H1 (cell line): ENCODE measurements around the gene LIN28B. TPM values are rescaled to one million over a fixed set of nuclear protein-coding genes. Genes with fewer than 3 reads are reported as not detected.

Source experiments
- CTCF ChIA-PET: fragments of 300-600 bp; sonication (Branson Sonifier 250); formaldehyde crosslinking; loops from one replicate; lab custom pipeline; 2021; ENCODE audit not compliant: partially characterized antibody; lab: Charles Lee
- POLR2A ChIA-PET: fragments of 300-600 bp; sonication (Branson Sonifier 250); formaldehyde crosslinking; loops from one replicate; lab custom pipeline; 2021; ENCODE audit warnings: inconsistent platforms; ENCODE audit not compliant: partially characterized antibody; lab: Charles Lee
- DNase-seq, 2 experiments: peaks; one replicate each; pipeline versions ENCODE4 v3.0.0 to v3.0.0-alpha.2; 2010 to 2022; ENCODE audit warnings: low spot score in 2 of 2, low read depth in 1 of 2, mixed read lengths in 1 of 2
- FAIRE-seq: peaks from 2 replicates; lab custom pipeline; 2011; peaks lifted over from hg19 to GRCh38; lab: Jason Lieb, UNC
- H2AFZ ChIP-seq: 2 replicates; pipeline ENCODE4 v1.8.1; 2012; ENCODE audit warnings: low read length, inconsistent platforms
- H2AK5ac ChIP-seq: 2 replicates; pipeline ENCODE4 v1.6.1; 2013; ENCODE audit warnings: low read depth, low read length
- H2BK120ac ChIP-seq: replicated peaks from 2 replicates; pipeline ENCODE3; 2013; ENCODE audit warnings: low read depth, low read length, inconsistent platforms
- H2BK12ac ChIP-seq: 2 replicates; pipeline ENCODE4 v1.6.1; 2013; ENCODE audit warnings: low read depth, low read length
- H2BK15ac ChIP-seq: 2 replicates; pipeline ENCODE4 v1.6.1; 2013; ENCODE audit warnings: low read length
- H2BK20ac ChIP-seq: 2 replicates; pipeline ENCODE4 v1.6.1; 2013; ENCODE audit warnings: low read length
- H2BK5ac ChIP-seq: 2 replicates; pipeline ENCODE4 v1.6.1; 2013; ENCODE audit warnings: low read depth, low read length
- H3K14ac ChIP-seq: 2 replicates; pipeline ENCODE4 v1.6.1; 2013; ENCODE audit warnings: inconsistent platforms; ENCODE audit not compliant: insufficient read length
- H3K18ac ChIP-seq: 2 replicates; pipeline ENCODE4 v1.6.1; 2013; ENCODE audit warnings: low read length; ENCODE audit errors: extremely low read depth
- H3K23ac ChIP-seq: 2 replicates; pipeline ENCODE4 v1.6.1; 2013; ENCODE audit warnings: inconsistent platforms; ENCODE audit not compliant: insufficient read length
- H3K23me2 ChIP-seq: 2 replicates; pipeline ENCODE4 v1.6.1; 2013; ENCODE audit warnings: low read depth, low read length
- H3K27ac ChIP-seq: 2 replicates; pipeline ENCODE4 v1.6.1; 2011; ENCODE audit warnings: low read depth, low read length, inconsistent platforms
- H3K27me3 ChIP-seq, 4 experiments: replicated peaks in 1 of 4; 1 replicate in 1 of 4; 2 replicates in 3 of 4; pipeline versions ENCODE4 v1.6.1 to v1.8.1; 2011 to 2013; ENCODE audit warnings: low read length in 3 of 4, mild to moderate bottlenecking in 3 of 4, inconsistent platforms in 2 of 4, mixed read lengths in 2 of 4, moderate library complexity in 1 of 4; ENCODE audit not compliant: control insufficient read depth in 3 of 4, insufficient read depth in 3 of 4; ENCODE audit errors: extremely low read depth in 1 of 4
- H3K36me3 ChIP-seq, 4 experiments: 2 replicates each; pipeline versions ENCODE4 v1.6.1 to v1.8.1; 2011 to 2013; ENCODE audit warnings: mild to moderate bottlenecking in 4 of 4, low read length in 3 of 4, moderate library complexity in 2 of 4, control low read depth in 1 of 4, inconsistent platforms in 1 of 4; ENCODE audit not compliant: insufficient read depth in 4 of 4, control insufficient read depth in 2 of 4
- H3K4ac ChIP-seq: replicated peaks from 2 replicates; pipeline ENCODE3; 2013; ENCODE audit warnings: low read length, low read depth, mixed read lengths, inconsistent platforms; ENCODE audit not compliant: insufficient read length
- H3K4me1 ChIP-seq, 4 experiments: replicated peaks in 1 of 4; 1 replicate in 1 of 4; 2 replicates in 3 of 4; pipeline versions ENCODE4 v1.6.1 to v1.8.1; 2011 to 2013; ENCODE audit warnings: low read length in 3 of 4, inconsistent platforms in 2 of 4, mixed read lengths in 1 of 4; ENCODE audit not compliant: insufficient read depth in 4 of 4, control insufficient read depth in 3 of 4
- H3K4me2 ChIP-seq, 2 experiments: 2 replicates each; pipeline versions ENCODE4 v1.6.1 to v1.8.1; 2011 to 2013; ENCODE audit warnings: low read depth in 2 of 2, low read length in 2 of 2, control low read depth in 1 of 2, inconsistent platforms in 1 of 2, mild to moderate bottlenecking in 1 of 2; ENCODE audit not compliant: insufficient read depth in 1 of 2
- H3K4me3 ChIP-seq, 4 experiments: fragments of 200-600, 300-600 bp in 1 of 4; sonication (generic), shearing (Covaris generic), sonication (Bioruptor Twin) in 1 of 4; 2 replicates each; pipeline versions ENCODE4 v1.5.1 to v1.8.1; 2011 to 2016; ENCODE audit warnings: low read length in 4 of 4, low read depth in 3 of 4, control low read depth in 2 of 4, inconsistent platforms in 2 of 4, mild to moderate bottlenecking in 2 of 4, mixed read lengths in 1 of 4, moderate library complexity in 1 of 4; ENCODE audit not compliant: insufficient read depth in 2 of 4; ENCODE audit errors: extremely low read depth in 1 of 4
- H3K56ac ChIP-seq: replicated peaks from 2 replicates; pipeline ENCODE3; 2013; ENCODE audit warnings: low read depth, mild to moderate bottlenecking, mixed read lengths, low read length, inconsistent platforms; ENCODE audit not compliant: insufficient read length
- H3K79me1 ChIP-seq: 2 replicates; pipeline ENCODE4 v1.6.1; 2013; ENCODE audit warnings: low read depth, low read length, control low read depth
- H3K79me2 ChIP-seq, 2 experiments: 2 replicates each; pipeline versions ENCODE4 v1.6.1 to v1.8.1; 2012 to 2013; ENCODE audit warnings: low read length in 2 of 2, mild to moderate bottlenecking in 2 of 2, inconsistent platforms in 1 of 2; ENCODE audit not compliant: insufficient read depth in 2 of 2, control insufficient read depth in 1 of 2
- H3K9ac ChIP-seq, 4 experiments: replicated peaks in 1 of 4; 1 replicate in 1 of 4; 2 replicates in 3 of 4; pipeline versions ENCODE4 v1.6.1 to v1.8.1; 2011 to 2013; ENCODE audit warnings: low read depth in 3 of 4, low read length in 3 of 4, control low read depth in 2 of 4, mild to moderate bottlenecking in 2 of 4, moderate library complexity in 2 of 4, inconsistent platforms in 1 of 4; ENCODE audit errors: extremely low read depth in 1 of 4
- H3K9me3 ChIP-seq, 2 experiments: 2 replicates each; pipeline versions ENCODE4 v1.6.1 to v1.8.1; 2012 to 2013; ENCODE audit warnings: mild to moderate bottlenecking in 2 of 2, moderate library complexity in 2 of 2, control low read depth in 1 of 2, inconsistent platforms in 1 of 2, low read depth in 1 of 2, low read length in 1 of 2, mixed read lengths in 1 of 2; ENCODE audit not compliant: insufficient read depth in 2 of 2
- H4K20me1 ChIP-seq, 2 experiments: replicated peaks in 1 of 2; 2 replicates each; pipeline versions ENCODE3 to v1.8.1; 2011 to 2013; ENCODE audit warnings: inconsistent platforms in 2 of 2, low read length in 2 of 2, mild to moderate bottlenecking in 1 of 2; ENCODE audit not compliant: insufficient read depth in 2 of 2, control insufficient read depth in 1 of 2
- H4K5ac ChIP-seq: 2 replicates; pipeline ENCODE4 v1.6.1; 2013; ENCODE audit warnings: low read length, low read depth, mixed read lengths, inconsistent platforms; ENCODE audit not compliant: insufficient read length
- H4K8ac ChIP-seq: 2 replicates; pipeline ENCODE4 v1.8.0; 2013; ENCODE audit warnings: mild to moderate bottlenecking, moderate library complexity, low read length, inconsistent platforms; ENCODE audit not compliant: insufficient read depth; ENCODE audit errors: extremely low read depth
- H4K91ac ChIP-seq: replicated peaks from 2 replicates; pipeline ENCODE3; 2013; ENCODE audit warnings: low read length, mixed read lengths, inconsistent platforms; ENCODE audit not compliant: insufficient read length
- ASH2L ChIP-seq: fragments of 200-600, 300-600 bp; sonication (generic); IDR thresholded peaks from one replicate; pipeline ENCODE4 v1.7.1; 2017; ENCODE audit warnings: low read length
- ATF2 ChIP-seq: IDR thresholded peaks from 2 replicates; pipeline ENCODE4 v1.6.1; 2012; ENCODE audit warnings: low read length, inconsistent platforms
- CHD1 ChIP-seq: IDR thresholded peaks from 2 replicates; pipeline ENCODE4 v1.6.1; 2012; ENCODE audit warnings: low read depth, low read length, improper control_type of control experiment
- KDM5A ChIP-seq: fragments of 200-600 bp; IDR thresholded peaks from 2 replicates; pipeline ENCODE4 v1.7.1; 2012; ENCODE audit warnings: mild to moderate bottlenecking, low read length, inconsistent platforms, mixed read lengths
- PHF8 ChIP-seq: fragments of 200-600 bp; sonication (generic); conservative IDR thresholded peaks from 2 replicates; pipeline ENCODE4 v1.7.1; 2012; ENCODE audit warnings: low read depth, mild to moderate bottlenecking, inconsistent platforms, low read length, moderate library complexity
- POLR2A ChIP-seq, 2 experiments: IDR thresholded peaks; 1 replicate in 1 of 2; 2 replicates in 1 of 2; pipeline ENCODE4 v1.6.1; 2011; ENCODE audit warnings: low read depth in 2 of 2, low read length in 2 of 2, mild to moderate bottlenecking in 2 of 2; ENCODE audit errors: control extremely low read depth in 1 of 2
- POLR2AphosphoS5 ChIP-seq: IDR thresholded peaks from 2 replicates; pipeline ENCODE4 v1.6.1; 2011; ENCODE audit warnings: low read depth, low read length
- TAF7 ChIP-seq: optimal IDR thresholded peaks from 2 replicates; pipeline ENCODE3; 2011; ENCODE audit warnings: low read depth, mild to moderate bottlenecking, inconsistent platforms, low read length, moderate library complexity, borderline replicate concordance
- TBP ChIP-seq: IDR thresholded peaks from 2 replicates; pipeline ENCODE4 v1.6.1; 2011; ENCODE audit warnings: low read depth, low read length, improper control_type of control experiment
- TEAD4 ChIP-seq: IDR thresholded peaks from 2 replicates; pipeline ENCODE4 v1.6.1; 2012; ENCODE audit warnings: low read depth, low read length, inconsistent platforms, mixed read lengths
- WGBS, 2 experiments: shearing (Covaris generic) in 1 of 2; methylation state at CpG; one replicate each; pipeline versions ENCODE4 v1.1.6 to v1.1.7; 2013 to 2015; ENCODE audit warnings: low lambda C conversion rate in 2 of 2, mixed read lengths in 2 of 2, inconsistent platforms in 1 of 2, low coverage in 1 of 2, missing lambda C conversion rate in 1 of 2; ENCODE audit not compliant: insufficient replicate concordance in 2 of 2, insufficient coverage in 1 of 2, insufficient read length in 1 of 2; ENCODE audit errors: extremely low coverage in 1 of 2, missing lambda C conversion rate in 1 of 2; 5-methylcytosine and 5-hydroxymethylcytosine counted together
- polyA plus RNA-seq, 7 experiments: library from polyadenylated mRNA; depleted of rRNA in 3 of 7; stranded (reverse) in 5 of 7; unstranded in 2 of 7; fragments of >200 nt in 5 of 7; fragments of 200-250 nt in 2 of 7; gene quantifications; 1 replicate in 5 of 7; 2 replicates in 1 of 7; 4 replicates in 1 of 7; pipeline versions ENCODE4 v1.2.1 to v1.2.3, GENCODE V29; 2011 to 2013; ENCODE audit warnings: missing spikeins in 2 of 7, mixed read lengths in 2 of 7
- total RNA-seq: library from RNA; stranded (reverse); fragmentation: NEBNext Ultra II Directional; extraction: Animal tissue kit (Norgen Biotek cat#: 25700); gene quantifications from 2 replicates; pipeline ENCODE4 v1.2.1, GENCODE V29; 2021

Gene LIN28B
- total and polyA plus RNA-seq, 2 of the 8 experiments (the other 6 are each of a cell fraction or from before 2014, with no cell fraction given), result 27.4 to 94.7 TPM

- H3K9ac ChIP-seq, result peak overlapping the region; percentile 76 to 99 (median 94)
- peak; percentile 66 for TF ChIP-seq POLR2AphosphoS5
- TF ChIP-seq ASH2L, result no peak
- TF ChIP-seq PHF8, result peak; percentile 55; the same call in 1 of the 2 replicates
- no peak for TF ChIP-seq KDM5A
- peak; percentile 45 for TF ChIP-seq TBP
- TF ChIP-seq TEAD4, result no peak
- peak; percentile 29 to 59 for TF ChIP-seq POLR2A (IDR thresholded peaks at IDR 0.05; ENCODE audit: control extremely low read depth in 1 of 2, low read depth in 2 of 2, low read length in 2 of 2)
- TF ChIP-seq ATF2, result no peak
- peak; percentile 24 for TF ChIP-seq TAF7
- peak; percentile 73; the same call in 1 of the 2 replicates for TF ChIP-seq CHD1
Observed at GRCh38 chr6:104958178-104959025, 1.5 kb downstream of the LIN28B start.

More at GRCh38 chr6:104958178-104959025, 1.5 kb downstream of the LIN28B start:
- H3K23ac ChIP-seq, result no peak overlapping the region
- H4K8ac ChIP-seq, result peak overlapping the region; percentile 97; the same call in 1 of the 2 replicates
- FAIRE-seq (peak; percentile 92), DNase-seq (no peak)
- peak overlapping the region; percentile 95 for H3K56ac ChIP-seq
- peak overlapping the region; percentile 68; the same call in 1 of the 2 replicates for H2AK5ac ChIP-seq
- peak overlapping the region; percentile 51 to 92 (median 84) for H3K4me3 ChIP-seq
- no peak overlapping the region for H2AFZ ChIP-seq
- H3K4me1 ChIP-seq, result peaks cover 0 to 4% (median 2%) of the 10 kb centered on the region in 4 experiments; a peak in 4 of 7 replicates
- H3K27me3 ChIP-seq, result no peaks in the 10 kb centered on the region
- peak overlapping the region; percentile 95 for H3K27ac ChIP-seq
- ChIA-PET POLR2A (interaction anchor here (0.6 to 10.2 kb wide), 23 partner anchors 9 to 1734 kb away, joined by 3 to 251 read pairs (median 9); no protein-coding TSS in a partner anchor), CTCF (interaction anchor here (0.7 to 1.4 kb wide), 4 partner anchors 8 to 119 kb away, joined by 3 to 5 read pairs (median 4); no protein-coding TSS in a partner anchor)
- H2BK20ac ChIP-seq, result no peak overlapping the region
- H2BK15ac ChIP-seq, result no peak overlapping the region
- H3K79me2 ChIP-seq, result peaks cover 3 to 58% of the 10 kb centered on the region in 2 experiments; a peak in 3 of 4 replicates
- H4K20me1 ChIP-seq, result no peaks in the 10 kb centered on the region
- H3K14ac ChIP-seq, result no peak overlapping the region
- H3K9me3 ChIP-seq, result no peaks in the 10 kb centered on the region
- peak overlapping the region; percentile 73 to 78 for H3K4me2 ChIP-seq
- peaks cover 5% of the 10 kb centered on the region for H3K23me2 ChIP-seq
- peak overlapping the region; percentile 100 for H4K5ac ChIP-seq
- H3K4ac ChIP-seq, result peak overlapping the region; percentile 98
- peak overlapping the region; percentile 98 for H3K18ac ChIP-seq
- peak overlapping the region; percentile 86 for H2BK5ac ChIP-seq
- H3K36me3 ChIP-seq, result peaks cover 0 to 39% (median 2%) of the 10 kb centered on the region in 4 experiments; a peak in 2 of 8 replicates
- no peaks in the 10 kb centered on the region for H3K79me1 ChIP-seq
- WGBS, 2 experiments, result 3% methylated on average over 19 of the region's 19 CpGs; no CpG with 5 or more reads in 1 of the 2 experiments
- H2BK12ac ChIP-seq, result peak overlapping the region; percentile 93; the same call in 1 of the 2 replicates
- H2BK120ac ChIP-seq, result peak overlapping the region; percentile 95
- H4K91ac ChIP-seq, result peak overlapping the region; percentile 45
